GM19099 (cell line): ENCODE measurements around the gene TM9SF1.
A peak's percentile ranks its signal among the peaks of the same experiment; 100 is the strongest.

Source experiments
- POLR2A ChIP-seq: IDR thresholded peaks from 3 replicates; pipeline ENCODE4 v1.6.1; 2011; ENCODE audit warnings: low read depth; ENCODE audit not compliant: insufficient read length; ENCODE audit errors: extremely low read depth

Gene TM9SF1

DNA sequence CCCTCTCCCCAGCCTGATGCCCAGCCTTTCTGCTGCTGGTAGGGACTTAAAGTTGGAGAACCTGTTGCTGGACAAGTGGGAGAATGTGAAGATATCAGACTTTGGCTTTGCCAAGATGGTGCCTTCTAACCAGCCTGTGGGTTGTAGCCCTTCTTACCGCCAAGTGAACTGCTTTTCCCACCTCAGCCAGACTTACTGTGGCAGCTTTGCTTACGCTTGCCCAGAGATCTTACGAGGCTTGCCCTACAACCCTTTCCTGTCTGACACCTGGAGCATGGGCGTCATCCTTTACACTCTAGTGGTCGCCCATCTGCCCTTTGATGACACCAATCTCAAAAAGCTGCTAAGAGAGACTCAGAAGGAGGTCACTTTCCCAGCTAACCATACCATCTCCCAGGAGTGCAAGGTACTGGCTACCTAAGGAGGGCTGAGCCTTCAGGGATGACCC is 11.9 kb upstream of the TM9SF1 start:
- TF ChIP-seq POLR2A, result no peak

DNA sequence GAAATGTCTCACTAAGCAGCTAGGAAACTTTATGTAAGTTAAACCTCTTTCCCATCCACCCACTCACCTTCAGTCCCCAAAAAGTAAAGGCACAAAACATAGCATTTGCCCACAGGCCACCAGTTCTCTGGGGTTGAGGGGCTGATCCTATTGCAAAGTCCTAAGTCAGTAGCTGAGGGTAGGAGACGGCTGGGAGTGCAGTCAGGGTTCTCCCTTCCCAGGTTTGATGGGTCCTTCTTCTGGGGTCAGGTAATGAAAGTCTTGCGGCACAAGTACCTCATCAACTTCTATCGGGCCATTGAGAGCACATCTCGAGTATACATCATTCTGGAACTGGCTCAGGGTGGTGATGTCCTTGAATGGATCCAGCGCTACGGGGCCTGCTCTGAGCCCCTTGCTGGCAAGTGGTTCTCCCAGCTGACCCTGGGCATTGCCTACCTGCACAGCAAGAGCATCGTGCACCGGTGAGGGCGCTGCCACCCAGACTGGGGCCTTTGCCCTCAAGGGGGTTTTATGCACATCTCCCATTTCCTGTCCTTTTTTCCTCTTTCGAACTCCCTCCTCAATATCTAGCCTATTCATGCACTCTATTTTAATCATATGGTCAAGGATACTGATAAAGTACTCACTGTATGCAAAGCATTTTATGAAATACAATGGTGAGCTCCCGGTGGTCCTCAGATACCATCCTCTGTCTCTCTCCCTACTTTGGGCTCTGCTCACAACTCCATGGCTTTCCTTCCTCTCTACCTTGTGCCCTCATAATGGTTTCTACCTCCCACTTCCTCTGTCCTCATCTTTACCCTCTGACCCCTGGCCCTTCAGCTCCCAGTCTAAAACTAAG is 11.2 kb upstream of the TM9SF1 start:
- TF ChIP-seq POLR2A, result no peak

- TF ChIP-seq POLR2A, result no peak
Observed at GRCh38 chr14:24204163-24205146, 9.2 kb upstream of the TM9SF1 start.

- TF ChIP-seq POLR2A, result no peak
Observed at GRCh38 chr14:24198814-24199524, 3.7 kb upstream of the TM9SF1 start.

GRCh38 chr14:24197056-24197450 is 1.8 kb upstream of the TM9SF1 start:
- TF ChIP-seq POLR2A, result no peak

DNA sequence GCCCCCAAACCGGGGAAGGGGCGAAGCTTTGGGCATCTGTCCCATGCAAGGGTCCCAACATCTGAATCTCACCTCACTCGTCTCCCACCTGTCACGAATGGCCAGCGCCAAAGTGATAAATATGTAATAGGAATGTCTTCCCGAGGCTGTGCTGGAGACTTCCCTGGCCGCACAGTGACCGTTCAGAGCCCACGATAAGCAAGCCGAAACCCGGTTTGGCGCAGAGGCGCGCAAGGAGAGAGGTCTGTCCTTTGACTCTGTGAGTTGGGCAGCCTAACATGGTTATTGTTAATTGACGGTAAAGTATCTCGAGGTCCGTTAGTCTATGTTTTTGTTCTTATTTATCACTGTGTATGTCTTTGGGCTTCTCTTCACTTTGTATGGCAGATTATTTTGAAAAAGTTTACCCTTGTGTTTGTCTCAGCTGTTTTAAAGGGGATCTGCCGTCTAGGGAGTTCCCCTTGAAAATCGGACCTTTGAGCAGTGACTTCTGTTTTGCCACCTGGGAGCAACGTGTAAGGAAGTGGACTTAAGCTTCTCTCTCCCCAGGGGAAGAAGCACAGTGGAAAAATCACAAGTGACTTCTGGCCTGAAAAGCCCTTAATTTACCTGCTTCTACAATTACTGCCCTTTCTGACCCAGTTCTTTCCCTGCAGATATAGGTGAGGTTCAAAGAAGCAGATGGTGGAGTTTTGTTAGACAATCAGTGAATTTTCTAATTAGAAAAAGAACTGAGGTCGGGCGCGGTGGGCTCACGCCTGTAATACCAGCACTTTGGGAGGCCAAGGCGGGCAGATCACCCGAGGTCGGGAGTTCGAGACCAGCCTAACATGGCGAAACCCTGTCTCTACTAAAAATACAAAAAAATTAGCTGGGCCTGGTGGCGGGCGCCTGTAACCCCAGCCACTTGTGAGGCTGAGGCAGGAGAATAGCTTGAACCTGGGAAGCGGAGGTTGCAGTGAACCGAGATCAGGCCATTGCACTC is 1.1 kb upstream of the TM9SF1 start:
- no peak for TF ChIP-seq POLR2A

DNA sequence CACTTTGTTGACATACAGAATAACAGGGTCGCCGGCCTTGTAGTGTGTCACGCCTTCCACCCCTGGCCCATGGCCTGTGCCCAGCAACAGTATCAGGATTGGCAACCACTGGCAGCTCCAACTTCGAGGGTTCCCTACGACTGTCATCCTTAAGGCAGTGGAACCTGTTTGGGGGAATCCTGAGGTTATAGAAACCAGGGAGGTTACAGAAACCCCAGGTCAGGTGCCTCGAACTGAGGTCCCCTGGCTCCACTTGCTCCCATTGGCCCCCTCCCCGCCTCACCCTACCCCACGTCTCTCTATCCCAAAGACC is 412 bp downstream of the TM9SF1 start:
- no peak for TF ChIP-seq POLR2A

DNA sequence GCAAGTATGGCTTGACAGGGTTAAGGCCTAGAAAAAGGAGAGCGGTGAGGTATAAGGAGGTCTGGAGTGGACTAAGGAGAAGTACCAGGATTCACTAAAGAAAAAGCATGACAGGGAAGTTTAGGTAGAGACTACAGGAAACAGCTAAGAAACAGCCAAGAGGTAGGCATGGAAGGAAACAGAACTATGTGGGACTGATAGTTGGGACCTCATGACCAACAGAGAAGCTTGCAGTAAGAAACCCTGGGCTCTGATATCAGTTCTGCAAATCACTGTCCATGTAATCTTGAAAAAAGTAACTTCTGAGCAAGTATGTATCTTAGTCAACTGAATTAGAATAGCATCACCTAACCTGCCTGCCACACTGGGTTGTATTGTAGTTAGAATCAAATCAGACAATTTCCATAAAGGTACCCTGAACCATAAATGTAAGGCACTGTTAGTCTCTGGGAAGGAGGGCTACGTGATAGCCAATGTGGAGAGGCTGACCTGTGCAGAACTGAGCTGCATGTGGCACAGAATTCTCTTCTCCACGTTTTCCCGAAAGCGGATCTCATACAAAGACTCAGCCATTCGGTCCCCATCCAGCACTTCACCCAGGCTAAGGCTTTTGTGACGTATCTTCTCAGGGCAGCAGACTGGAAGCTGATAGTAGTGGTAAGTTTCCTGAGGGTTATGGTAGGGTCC is 912 bp downstream of the TM9SF1 start:
- no peak for TF ChIP-seq POLR2A

DNA sequence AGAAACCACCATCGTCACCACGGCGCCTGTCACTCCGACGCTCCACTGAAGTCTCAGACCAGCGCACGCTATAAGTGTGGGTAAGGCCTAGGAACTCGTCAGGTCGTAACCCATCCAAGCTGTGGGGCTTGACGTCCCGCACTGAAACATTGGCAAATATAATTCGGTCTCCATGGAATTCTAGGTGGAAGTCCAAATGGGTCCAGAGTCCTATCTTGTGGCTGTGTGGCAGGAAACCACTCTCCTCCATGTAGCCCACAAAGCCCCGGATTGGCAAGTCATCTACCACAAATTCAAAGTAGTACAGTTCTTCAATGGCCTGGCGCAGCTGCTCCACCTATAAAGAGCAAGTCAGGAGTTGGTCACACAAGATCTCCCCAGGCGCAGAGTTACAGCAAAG is 2.3 kb downstream of the TM9SF1 start:
- no peak for TF ChIP-seq POLR2A

GRCh38 chr14:24190416-24190815 is 4.8 kb downstream of the TM9SF1 start:
- no peak for TF ChIP-seq POLR2A

- TF ChIP-seq POLR2A, result no peak
Observed at GRCh38 chr14:24189460-24189859, 5.8 kb downstream of the TM9SF1 start.

DNA sequence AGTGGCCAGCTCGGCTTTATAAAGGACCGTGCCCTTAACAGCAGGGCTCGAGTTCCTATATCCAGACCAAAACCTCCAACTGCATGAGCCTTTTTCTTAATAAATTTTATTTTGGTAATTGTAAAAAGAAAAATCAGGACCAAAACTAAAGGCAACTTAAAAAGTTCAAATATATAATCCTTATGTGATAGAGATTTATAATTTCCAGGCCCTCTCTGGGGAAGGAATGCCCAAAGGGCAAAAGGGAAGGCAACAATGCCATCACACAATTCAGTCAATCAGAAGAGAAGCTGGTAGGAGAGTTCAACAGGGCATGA is 6.2 kb downstream of the TM9SF1 start:
- no peak for TF ChIP-seq POLR2A

DNA sequence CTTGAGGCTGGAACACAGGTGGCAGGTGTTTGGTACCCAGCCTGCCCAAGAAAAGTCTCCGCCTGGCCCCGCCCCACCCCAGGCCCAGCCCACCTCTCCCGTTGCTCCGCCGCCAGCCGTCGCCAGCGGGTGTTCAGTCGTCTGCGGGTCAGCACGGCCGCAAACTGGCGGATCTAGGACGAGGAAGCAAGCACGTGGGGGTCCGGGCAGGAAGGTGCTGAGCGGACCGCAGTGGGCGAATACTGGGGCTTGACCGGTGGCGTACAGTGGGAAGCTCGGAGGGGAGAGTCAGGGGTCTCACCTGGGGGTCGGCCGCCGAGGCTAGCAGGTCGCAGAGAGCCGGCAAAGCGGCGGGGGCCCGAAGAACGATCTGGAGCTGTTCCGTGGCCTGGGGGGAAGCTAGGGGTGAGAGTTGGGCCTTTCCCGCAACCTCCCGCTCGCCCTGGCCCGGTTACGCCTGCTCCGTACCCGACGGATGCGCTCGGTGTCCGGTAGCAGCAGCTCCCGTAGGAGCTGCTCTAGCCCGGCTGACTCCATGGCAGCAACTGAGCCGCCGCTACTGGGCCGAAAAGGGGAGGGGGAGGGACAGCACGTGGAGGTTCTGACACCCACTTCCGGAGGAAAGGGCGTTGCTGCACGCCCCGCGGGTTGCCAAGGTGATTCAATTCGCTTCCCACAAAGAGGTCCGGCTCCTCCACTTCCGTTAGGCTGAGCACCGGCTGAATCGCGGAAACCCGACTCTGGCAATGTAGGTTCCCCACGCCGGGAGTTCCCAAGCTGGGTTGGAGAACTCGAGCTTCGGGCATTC is 6.8 kb downstream of the TM9SF1 start, which contains the start of gene IPO4:
Gene IPO4, minus strand, starts transcription at position 566 of the 808 bp plus-strand sequence. Its CDS starts 29 bp downstream, at position 537.
- peak; percentile 85 for TF ChIP-seq POLR2A
